Activated CD4-positive, alpha-beta T cell treated with anti-CD3 and anti-CD28 coated beads, Interleukin-2, amount 50 U/mL, for 16 hours (primary cell): ENCODE results near the gene PSMA5.
"Not testable (repeated sequence)": the region's sequence is repeated elsewhere in the genome, so short reads cannot be mapped to it uniquely, and the experiment has no call there.

ENCODE experiments used
- DNase-seq: peaks from one replicate; pipeline ENCODE4 v3.0.0-alpha.2; 2020

The PSMA5 gene

GRCh38 chr1:109391626-109392025 lies 34.6 kb downstream of the PSMA5 start:
- no peak for DNase-seq

GRCh38 chr1:109391157-109391556 lies 35.1 kb downstream of the PSMA5 start:
- no peak for DNase-seq

GRCh38 chr1:109389638-109390341 lies 36.5 kb downstream of the PSMA5 start:
- DNase-seq: no peak

GRCh38 chr1:109388884-109389637 lies 37.2 kb downstream of the PSMA5 start:
- no peak for DNase-seq

GRCh38 chr1:109388208-109388711 lies 38.0 kb downstream of the PSMA5 start:
- DNase-seq: no peak

- DNase-seq: no peak
Observed at GRCh38 chr1:109386054-109386717, 40.1 kb downstream of the PSMA5 start.

GRCh38 chr1:109385417-109385816 lies 40.8 kb downstream of the PSMA5 start:
- DNase-seq: no peak

GRCh38 chr1:109383854-109384253 lies 42.4 kb downstream of the PSMA5 start:
- DNase-seq: no peak

- no peak for DNase-seq
Observed at GRCh38 chr1:109383087-109383779, 43.0 kb downstream of the PSMA5 start.

- no peak for DNase-seq
Observed at GRCh38 chr1:109381573-109381972, 44.7 kb downstream of the PSMA5 start.

GRCh38 chr1:109379907-109380306 lies 46.3 kb downstream of the PSMA5 start:
- no peak for DNase-seq

GRCh38 chr1:109379422-109379821 lies 46.8 kb downstream of the PSMA5 start:
- DNase-seq: no peak

GRCh38 chr1:109377698-109378097 lies 48.5 kb downstream of the PSMA5 start:
- DNase-seq: no peak

GRCh38 chr1:109373696-109374095 lies 52.6 kb downstream of the PSMA5 start:
- DNase-seq: not testable (repeated sequence)

- no peak for DNase-seq
Observed at GRCh38 chr1:109373126-109373525, 53.1 kb downstream of the PSMA5 start.

GRCh38 chr1:109372281-109372680 lies 54.0 kb downstream of the PSMA5 start:
- DNase-seq: no peak

- peak; percentile 67 for DNase-seq
Observed at GRCh38 chr1:109371341-109371739, 54.9 kb downstream of the PSMA5 start.

- peak; percentile 54 for DNase-seq
Observed at GRCh38 chr1:109370712-109371340, 55.4 kb downstream of the PSMA5 start.

GRCh38 chr1:109369167-109369746 lies 57.0 kb downstream of the PSMA5 start:
- DNase-seq: no peak

GRCh38 chr1:109368464-109368863 lies 57.8 kb downstream of the PSMA5 start:
- DNase-seq: no peak

GRCh38 chr1:109367626-109368025 lies 58.6 kb downstream of the PSMA5 start:
- no peak for DNase-seq

GRCh38 chr1:109365642-109366204 lies 60.5 kb downstream of the PSMA5 start:
- DNase-seq: no peak
